GM19438 (cell line): ENCODE measurements around the gene KIF2A.

Source experiments
- ATAC-seq: cut with Tn5 transposase; IDR thresholded peaks from one replicate; pipeline ENCODE4 v1.9.1; 2021; ENCODE audit warnings: low read depth; ENCODE audit not compliant: unreplicated experiment

The KIF2A gene

DNA sequence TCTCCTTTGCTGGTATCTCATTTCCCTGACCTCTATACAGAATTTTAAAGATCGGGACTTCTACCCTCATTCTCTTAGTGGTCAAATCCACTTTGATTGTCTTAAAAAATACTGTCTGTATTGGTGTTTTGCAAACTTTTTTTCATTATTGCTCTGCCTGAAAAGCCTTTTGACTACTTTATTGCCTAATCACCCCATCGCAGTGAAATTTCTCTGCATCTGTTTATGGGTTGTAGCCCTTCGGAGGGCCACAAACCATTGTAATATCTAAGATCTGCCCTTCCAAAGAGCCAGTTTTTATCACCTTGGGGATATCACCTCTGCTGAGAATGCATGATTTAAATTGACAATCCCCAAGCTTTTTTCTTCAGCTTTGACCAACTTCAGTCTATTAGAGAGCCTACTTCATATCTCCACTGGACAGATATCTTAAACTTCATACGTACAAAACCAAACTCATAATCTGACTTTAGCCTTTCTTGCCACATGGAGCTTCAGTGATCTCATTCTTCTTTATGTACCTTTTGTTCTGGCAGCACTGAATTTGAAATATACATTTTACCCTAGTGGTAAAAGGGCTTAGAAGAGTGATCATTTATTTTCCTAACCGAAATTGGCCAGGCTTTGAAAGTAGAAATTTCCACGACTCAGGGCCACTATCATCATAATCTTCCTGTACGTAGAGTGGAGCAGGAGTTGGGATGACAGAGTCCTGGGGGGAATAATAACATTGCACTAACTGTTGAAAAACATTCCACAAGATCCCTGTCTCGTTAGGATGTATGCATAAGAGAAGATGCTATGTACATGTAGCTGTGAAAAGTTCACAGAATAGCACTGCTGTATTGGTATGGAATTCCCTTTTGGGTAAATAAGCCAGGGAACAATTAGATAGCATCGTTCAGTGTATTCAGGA lies 21.4 kb downstream of the KIF2A start:
- ATAC-seq = no peak

DNA sequence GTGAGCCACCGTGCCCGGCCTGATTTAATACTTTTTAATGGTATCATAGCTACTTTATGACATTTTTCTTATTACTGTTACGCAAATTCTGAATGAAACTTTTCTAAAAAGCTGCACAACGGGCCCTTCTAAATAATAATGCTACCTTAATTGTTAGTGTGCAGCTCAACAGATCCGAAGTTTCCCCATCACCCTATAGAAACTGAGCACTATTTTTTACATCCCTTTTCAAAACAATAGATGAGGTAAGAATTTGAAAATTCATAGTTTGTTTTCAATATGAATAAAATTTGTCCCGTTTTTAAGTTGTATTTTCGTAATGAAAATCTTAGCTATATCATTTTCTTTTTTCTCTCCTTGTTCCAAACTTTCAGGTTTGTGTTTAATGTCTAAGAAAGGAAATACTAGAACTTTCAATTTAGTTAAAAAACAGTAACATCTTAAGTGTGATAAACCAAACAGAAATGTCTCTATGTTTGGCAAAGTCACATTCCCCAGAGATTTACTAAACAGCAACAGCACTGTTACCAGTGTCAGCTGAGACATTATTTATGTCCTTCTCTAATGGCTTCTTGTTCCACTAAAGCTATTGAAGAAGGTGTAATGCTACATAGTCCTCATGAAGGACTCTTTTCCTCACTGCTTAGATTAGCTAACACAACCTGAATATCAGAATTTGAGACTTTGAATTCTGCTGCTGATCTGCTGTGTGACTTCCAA lies 22.9 kb downstream of the KIF2A start:
- ATAC-seq = no peak

DNA sequence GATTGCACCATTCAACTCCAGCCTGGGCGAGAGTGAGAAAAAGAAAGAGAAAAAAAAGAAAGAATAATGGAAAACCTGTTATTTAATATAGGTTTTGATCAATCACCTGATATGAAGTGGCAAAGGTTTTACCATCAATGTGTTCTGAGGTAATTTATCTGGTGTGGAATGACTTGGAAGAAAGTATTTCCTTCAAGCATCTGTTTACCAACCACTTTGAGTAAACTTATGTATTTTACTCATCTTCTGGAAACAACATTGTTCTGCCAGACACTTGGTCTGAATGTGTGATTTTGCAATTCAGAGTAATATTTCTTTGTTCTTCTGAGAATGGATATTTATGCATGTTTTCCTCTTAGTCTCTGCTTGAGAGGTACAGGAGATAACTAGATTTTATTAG lies 24.3 kb downstream of the KIF2A start:
- ATAC-seq = no peak

DNA sequence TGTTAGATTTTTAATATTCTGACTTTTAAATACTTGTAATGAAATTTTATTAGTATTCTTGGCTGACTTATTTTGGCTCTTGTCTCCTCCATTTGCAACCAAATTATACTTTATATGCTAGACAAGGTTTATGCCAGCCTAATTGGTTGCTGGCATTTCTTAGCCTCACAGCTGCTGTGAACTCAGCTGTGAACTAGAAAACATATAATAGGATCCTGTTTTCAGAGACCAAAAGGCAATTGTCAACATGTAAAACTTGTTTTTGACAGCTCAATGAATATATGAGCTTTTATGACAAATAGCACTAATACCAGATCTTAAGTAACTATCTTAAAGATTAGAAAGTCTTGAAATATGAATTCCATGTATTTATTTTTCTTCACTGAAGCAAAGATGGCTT lies 25.9 kb downstream of the KIF2A start:
- no peak for ATAC-seq

DNA sequence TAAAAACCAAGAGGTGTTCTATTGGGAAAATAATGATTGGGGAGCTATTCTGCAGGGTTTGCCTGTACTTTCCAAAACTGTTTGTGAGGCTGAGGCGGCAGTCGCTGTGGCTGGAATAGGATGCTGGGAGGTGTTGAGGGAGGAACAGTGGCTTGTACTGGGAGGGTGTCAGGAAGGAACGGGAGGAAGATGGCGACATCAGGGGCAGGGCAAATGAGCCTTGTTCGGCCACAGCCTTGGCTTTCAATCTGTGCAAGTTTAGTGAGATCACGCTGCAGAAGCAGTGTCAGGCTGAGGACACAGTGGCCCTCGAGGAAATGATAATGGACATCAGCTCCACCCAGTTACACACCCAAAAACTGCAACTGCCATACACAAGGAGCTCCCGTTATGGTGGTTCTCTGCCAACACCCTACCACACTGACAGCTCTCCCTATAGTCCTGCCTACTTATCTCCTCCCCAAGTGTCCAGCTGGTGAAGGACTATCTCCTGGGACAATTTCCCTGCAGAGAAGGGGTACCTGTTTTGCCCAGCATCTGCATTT lies 27.3 kb downstream of the KIF2A start:
- no peak for ATAC-seq

DNA sequence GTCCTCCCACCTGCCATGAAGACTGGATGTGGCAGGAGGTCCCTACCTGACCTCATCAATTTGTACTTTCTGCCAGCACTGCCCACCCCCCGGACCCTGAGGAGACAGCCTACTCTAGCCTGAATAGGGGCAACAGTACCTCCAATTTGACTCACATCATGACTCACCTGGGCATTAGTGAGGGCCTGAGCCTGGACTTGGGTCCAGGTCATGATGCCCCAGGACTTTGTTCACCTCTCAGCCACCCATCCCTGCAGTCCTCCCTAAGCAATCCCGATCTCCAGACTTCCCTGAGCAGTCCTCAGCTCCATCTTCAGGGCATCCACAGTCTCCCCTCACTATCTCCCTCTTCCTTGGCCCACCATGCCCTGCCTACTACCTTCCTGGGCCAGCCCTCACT lies 28.1 kb downstream of the KIF2A start:
- ATAC-seq = no peak

DNA sequence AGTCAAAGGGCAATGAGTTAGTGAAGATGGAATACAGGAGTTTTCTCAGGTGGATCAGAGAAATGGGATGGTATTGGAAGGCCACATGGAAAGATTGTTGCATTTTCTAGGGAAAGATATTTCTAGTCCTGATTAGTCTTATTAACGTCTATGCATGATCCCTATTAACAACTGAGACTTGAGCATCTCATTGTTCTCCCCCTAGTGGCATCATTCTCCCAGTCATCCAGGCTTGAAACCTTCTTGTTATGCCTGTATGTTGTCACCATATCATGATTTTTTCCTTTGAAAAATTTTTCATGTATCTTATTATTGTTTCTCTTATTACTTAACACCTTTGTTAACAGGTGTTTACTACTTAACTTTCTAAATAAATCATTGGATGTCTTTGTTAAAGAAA lies 34.4 kb downstream of the KIF2A start:
- ATAC-seq = no peak

DNA sequence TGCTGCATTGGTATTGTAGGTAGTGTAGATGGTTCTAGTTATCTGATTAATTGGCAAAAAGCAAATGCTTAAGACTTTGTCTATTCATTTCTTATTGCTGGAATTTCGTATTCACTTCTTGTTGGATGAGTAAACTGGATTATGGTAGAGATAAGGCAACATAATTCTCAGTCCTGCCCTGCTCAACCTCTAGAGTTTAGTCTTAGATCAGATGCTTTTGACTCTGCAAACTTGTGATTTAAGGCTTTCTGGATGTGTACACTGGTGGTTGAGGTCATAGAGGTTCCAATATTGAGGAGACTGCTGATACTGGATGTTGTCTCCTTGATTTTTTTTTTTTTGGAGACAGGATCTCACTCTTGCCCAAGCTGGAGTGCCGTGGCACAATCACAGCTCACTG lies 35.0 kb downstream of the KIF2A start:
- no peak for ATAC-seq

DNA sequence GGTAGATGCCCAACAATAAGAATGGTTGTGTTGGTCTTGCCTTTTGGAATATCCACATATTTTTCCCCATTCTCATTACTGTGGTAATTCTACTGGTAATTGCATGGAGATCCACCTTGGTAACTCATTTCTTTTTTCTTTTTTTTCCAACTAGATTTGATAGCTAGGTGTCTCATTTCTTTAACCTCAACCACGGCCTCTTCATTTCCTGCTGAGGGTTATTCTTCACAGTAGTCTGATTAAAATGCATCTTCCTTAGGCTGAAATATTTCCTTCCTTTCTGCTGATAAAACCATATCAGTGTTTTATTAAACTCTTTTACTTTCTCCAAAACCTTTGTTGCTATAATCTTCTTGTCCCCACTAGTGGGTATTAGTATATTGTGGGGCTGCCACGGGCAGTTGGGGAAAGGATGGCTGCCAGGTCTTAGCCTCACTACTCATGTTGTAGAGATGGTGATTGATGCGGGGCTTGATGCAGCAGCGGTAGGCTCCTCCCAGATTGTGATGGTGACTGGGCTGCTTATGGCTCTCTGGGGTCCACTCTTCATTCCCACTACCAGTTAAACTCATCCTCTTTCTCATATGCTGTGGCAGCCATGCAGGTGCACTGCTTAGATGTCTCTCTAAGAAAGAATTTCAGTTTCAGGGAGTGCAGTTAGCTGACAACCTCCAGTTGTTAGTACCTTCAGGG lies 35.9 kb downstream of the KIF2A start:
- ATAC-seq = peak; percentile 80

DNA sequence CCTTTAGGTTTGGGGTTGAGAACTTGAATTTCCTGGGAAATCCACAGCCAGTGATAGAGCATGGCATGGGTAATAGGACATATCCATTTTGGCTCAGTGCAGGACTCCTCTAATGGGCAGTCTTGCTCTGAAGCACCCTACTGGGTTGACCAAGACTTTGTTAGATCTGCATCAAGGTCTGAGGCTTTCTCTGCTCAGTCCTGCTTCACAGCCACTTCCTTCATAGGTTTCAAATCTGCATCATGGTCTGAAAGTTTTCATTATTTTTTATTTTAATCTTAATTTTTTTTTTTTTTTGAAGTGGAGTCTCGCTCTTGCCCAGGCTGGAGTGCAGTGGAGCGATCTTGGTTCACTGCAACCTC lies 36.5 kb downstream of the KIF2A start:
- peak; percentile 54 for ATAC-seq

DNA sequence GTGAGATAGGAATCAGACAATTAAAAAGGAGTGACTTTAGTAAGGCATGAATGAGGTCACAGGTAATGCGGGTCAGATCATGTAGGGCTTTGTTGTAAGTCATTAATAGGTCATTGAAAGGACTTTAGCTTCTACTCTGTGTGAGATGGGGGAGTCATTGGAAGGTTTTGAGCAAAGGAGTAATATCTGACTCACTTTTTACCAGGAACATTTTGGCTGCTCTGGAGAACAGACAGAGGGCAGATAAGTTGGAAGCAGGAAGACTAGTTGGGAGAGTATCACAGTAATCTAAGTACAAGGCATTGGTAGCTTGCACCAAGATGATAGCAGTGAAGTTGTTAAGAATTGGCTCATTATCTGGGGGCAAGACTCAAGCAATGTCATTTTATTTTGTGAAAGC lies 37.4 kb downstream of the KIF2A start:
- ATAC-seq = no peak

DNA sequence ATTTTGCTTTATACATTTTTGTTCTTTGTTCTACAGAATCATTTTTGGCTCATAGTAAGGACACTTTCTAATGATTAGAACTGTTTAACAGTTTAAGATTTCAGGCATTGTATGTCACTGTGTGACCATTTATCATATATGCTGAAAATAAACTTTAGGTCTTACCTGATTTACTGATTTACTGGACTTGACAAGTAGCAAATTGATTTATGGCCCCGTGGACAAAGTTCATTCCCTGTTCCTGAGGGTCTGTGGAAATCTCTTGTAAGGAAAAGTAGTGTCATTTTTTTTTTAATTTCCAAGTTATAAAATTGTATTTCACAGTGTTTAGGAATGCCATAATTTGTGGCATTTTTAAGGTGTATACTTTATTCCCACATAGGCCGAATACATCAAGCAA lies 40.7 kb downstream of the KIF2A start:
- ATAC-seq = no peak

DNA sequence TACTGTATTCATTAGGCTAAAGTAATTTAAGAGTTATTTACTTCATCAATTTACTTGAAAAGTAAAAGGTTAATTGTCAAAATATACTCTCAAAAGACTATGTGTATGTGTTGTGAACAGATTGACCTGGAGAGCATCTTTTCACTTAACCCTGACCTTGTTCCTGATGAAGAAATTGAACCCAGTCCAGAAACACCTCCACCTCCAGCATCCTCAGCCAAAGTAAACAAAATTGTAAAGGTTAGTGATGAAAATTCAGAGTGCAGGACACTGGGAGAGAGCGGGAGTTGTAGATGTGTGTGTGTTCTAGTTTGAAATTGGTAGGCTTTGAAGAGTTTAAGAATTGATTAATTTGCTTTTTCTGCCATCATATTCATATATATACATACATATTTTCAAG lies 41.9 kb downstream of the KIF2A start:
- no peak for ATAC-seq

DNA sequence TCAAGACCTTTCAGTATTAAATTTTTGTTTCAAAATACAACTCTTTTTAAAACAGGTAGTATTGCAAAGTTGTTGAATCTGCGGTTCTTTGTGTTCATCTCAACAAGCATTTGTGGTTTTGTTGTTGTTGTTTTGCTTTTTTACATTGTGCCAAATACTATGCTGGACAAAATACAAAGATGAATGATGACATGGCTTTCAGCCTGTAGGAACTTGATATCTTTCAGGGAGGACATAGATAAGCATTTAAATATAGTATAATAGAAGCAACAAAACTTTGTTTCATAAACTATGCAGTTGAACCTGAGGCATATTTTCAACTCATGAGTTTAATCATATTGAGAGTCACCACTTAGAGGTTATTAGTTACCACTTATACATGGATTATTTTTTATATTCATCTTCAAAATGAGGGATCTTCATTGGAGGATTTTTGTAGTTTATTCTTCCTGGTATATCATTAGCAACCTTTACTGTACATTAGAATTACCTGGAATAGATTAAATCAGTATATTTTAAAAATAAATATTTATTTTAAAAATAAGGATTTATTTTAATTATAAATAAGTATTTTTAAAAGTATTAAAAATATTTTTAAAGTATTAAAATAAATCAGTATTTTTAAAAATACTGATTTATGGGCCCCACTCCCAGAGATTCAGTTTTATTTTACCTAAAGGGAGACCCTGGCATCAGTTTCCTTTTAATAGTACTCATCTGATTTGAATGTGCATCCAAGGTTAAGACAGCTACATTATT lies 42.9 kb downstream of the KIF2A start:
- no peak for ATAC-seq

DNA sequence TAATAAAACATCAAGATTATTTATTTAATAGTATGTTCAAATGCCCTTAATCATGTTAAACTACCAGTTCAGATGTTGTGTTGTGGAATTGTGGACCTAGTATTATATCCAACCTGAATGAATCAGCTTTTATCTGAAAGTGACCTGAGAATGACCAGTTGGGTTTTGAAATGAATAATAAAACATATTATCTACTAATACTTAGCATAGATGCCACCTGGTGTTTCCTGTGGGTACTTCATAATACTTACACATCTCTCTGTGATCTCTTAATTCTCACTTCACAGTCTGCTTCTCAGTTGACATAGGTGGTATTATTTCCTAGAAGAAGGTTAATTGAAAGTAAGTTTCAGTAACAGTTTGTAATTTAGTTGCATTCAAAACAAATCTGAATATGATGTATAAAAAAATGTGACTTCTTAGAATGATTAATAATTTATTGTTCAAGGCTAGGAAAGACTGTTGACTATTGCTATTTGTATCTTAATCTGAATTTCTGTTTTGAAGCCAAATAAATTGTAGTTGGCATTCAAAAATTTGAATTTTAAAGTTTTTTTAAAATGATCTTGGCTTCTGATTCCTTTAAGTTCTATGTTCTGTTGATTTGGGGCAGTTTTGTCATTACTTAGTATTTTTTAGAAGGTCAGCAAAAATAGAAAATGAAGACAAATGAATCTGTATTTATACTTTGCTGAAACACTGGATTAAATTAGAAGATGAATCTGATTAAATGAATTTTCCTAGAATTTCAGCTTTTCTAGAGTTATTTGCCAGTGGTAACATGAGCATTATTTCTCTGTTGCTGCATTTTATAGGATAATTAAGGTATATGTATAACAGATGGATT lies 48.2 kb downstream of the KIF2A start:
- ATAC-seq = peak; percentile 79

DNA sequence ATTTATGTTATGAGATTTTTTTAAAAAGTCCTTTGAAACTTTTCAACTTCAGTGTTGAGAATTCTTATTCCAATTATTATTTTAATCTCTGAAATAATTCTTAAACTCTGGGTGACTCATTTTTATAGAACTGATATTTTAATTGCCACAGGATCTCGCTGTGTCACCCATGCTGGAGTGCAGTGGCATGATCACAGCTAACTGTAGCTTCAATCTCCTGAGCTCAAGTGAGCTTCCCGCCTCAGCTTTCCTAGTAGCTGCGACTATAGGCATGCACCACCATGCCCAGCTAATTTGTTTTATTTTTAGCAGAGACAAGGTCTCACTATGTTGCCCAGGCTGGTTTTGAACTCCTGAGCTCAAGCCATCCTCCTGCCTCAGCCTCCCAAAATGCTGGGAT lies 56.7 kb downstream of the KIF2A start:
- no peak for ATAC-seq

DNA sequence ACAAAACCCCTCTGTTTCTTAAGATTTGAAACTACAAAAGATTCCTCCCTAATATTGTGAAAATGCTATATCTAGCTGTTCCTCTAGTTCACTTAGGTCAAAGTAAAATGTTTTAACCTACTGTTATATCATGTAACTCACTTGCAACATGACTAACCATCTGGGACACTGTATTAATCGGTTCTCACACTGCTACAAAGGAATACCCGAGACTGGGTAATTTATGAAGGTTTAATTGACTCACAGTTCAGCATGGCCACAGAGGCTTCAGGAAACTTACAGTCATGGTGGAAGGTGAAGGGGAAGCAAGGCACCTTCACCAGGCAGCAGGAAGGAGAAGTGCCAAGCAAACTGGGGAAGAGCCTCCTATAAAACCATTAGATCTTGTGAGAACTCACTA lies 63.0 kb downstream of the KIF2A start:
- ATAC-seq = no peak

DNA sequence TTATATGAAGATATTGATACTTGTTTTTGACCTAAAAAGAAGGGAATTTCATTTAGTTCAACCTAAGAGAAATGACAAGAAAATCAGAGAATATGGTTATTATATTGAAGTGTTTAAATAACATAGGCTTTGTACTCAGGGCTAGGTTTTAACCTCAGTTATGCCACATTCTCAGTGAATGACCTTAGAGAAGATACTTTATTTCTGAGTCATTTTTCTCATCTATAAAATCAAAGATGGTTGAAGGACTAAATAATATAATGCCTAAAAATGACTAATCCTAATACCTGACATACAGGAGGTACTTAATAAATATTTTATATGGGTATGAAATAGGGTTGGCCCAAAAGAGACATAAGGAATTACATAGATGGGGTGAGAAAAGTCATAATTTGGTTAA lies 65.4 kb downstream of the KIF2A start:
- no peak for ATAC-seq

DNA sequence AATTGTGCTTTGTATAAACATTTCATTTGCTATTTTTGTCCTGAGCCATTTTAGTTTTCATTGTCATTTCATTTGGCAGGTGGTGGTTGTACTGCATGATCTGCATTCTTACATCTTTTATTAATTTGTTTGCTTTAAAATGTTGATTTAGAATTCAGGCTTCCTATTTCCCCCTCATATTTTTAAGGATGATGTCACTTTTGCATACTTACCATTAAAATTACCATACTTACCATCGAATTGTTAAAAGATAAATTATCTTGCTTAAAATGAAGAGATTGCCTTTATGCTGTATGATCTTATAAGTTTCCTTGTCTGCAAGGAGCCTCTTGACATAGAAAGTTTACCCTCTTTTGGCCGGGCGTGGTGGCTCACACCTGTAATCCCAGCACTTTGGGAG lies 66.6 kb downstream of the KIF2A start:
- no peak for ATAC-seq

DNA sequence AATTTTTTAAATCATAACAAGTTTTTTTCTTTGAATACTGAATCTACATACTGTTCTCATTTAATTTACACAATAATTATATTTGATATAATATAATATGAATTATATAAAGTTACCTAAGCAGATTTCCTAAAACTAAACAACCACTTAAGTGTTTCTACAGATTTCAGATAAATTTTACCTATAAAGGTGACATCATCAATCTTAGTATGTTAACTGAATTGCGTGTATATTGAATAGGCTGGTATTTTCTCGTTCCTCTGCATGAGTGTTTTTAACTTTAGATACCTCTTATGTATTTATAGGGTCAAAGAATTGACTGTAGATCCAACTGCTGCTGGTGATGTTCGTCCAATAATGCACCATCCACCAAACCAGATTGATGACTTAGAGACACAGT lies 67.4 kb downstream of the KIF2A start:
- no peak for ATAC-seq
